Type B pancreatic cell (in vitro differentiated cells): ENCODE measurements around the gene RAD51B. TPM values are rescaled to one million over a fixed set of nuclear protein-coding genes. Genes with fewer than 3 reads are reported as not detected.
"Not testable (repeated sequence)": the region's sequence is repeated elsewhere in the genome, so short reads cannot be mapped to it uniquely, and the experiment has no call there.

Experiments
- DNase-seq: peaks from one replicate; pipeline ENCODE4 v3.0.0; 2021; ENCODE audit warnings: mixed read lengths; ENCODE audit not compliant: unreplicated experiment; ENCODE audit errors: extremely low spot score
- H3K27ac Mint-ChIP-seq: 2 replicates; pipeline ENCODE4 v1.8.0; 2021; ENCODE audit warnings: mild to moderate bottlenecking, mixed read lengths
- H3K27me3 Mint-ChIP-seq: 2 replicates; pipeline ENCODE4 v1.8.0; 2021; ENCODE audit warnings: mixed read lengths
- H3K36me3 Mint-ChIP-seq: 2 replicates; pipeline ENCODE4 v1.8.0; 2021; ENCODE audit warnings: mixed read lengths
- H3K4me1 Mint-ChIP-seq: one replicate; pipeline ENCODE4 v1.8.0; 2021; ENCODE audit warnings: mixed read lengths; ENCODE audit not compliant: unreplicated experiment
- H3K4me3 Mint-ChIP-seq: 2 replicates; pipeline ENCODE4 v1.8.0; 2021; ENCODE audit warnings: mild to moderate bottlenecking, mixed read lengths
- H3K9me3 Mint-ChIP-seq: 2 replicates; pipeline ENCODE4 v1.8.0; 2021; ENCODE audit warnings: mixed read lengths
- CTCF ChIP-seq: fragments of 200-600 bp; sonication (generic); conservative IDR thresholded peaks from 2 replicates; pipeline ENCODE4 v1.5.0; 2021; ENCODE audit warnings: antibody characterized with exemption, mild to moderate bottlenecking
- total RNA-seq: library from RNA; stranded (reverse); gene quantifications from 2 replicates; pipeline ENCODE4 v1.2.1, GENCODE V29; 2021; ENCODE audit warnings: low replicate concordance

Gene RAD51B
- total RNA-seq, 1 donor from 2014 or later, result 27.3 TPM

- H3K27me3 Mint-ChIP-seq, result no peaks in the 10 kb centered on the region
- no peak overlapping the region for H3K4me3 Mint-ChIP-seq
- H3K27ac Mint-ChIP-seq, result peak overlapping the region; percentile 74
- DNase-seq, result no peak
- H3K36me3 Mint-ChIP-seq, result peaks cover 11% of the 10 kb centered on the region
- peaks cover 54% of the 10 kb centered on the region for H3K4me1 Mint-ChIP-seq
- peaks cover 4% of the 10 kb centered on the region for H3K9me3 Mint-ChIP-seq
- no peak for TF ChIP-seq CTCF
Observed at GRCh38 chr14:68043752-68044151, 224.2 kb downstream of the RAD51B start.

DNA sequence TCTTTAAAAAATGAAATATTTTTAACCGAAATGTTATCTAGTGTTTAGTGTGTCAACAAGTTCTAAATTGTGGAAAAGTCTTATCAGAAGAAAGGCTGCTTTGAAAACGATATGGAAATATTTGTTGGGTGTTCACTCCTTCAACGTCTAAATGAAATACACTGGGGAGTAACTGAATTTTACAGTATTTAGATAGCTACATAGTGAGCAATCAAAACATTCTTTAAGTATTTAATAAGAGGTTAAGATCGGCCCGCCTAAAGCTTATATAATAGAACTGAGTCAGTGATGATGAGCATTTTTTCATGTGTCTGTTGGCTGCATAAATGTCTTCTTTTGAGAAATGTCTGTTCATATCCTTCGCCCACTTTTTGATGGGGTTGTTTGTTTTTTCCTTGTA is 228.3 kb downstream of the RAD51B start:
- Mint-ChIP-seq H3K27me3 (no peaks in the 10 kb centered on the region), H3K36me3 (peaks cover 11% of the 10 kb centered on the region), H3K9me3 (no peaks in the 10 kb centered on the region), H3K4me3 (no peak overlapping the region), H3K27ac (no peak overlapping the region), H3K4me1 (peaks cover 25% of the 10 kb centered on the region)
- DNase-seq, result no peak
- TF ChIP-seq CTCF, result no peak

- H3K27ac Mint-ChIP-seq, DNase-seq, H3K4me3 Mint-ChIP-seq, H3K27me3 Mint-ChIP-seq, H3K9me3 Mint-ChIP-seq: not testable (repeated sequence)
- peaks cover 11% of the 10 kb centered on the region for H3K36me3 Mint-ChIP-seq
- H3K4me1 Mint-ChIP-seq, result peaks cover 16% of the 10 kb centered on the region
Observed at GRCh38 chr14:68048815-68049214, 229.2 kb downstream of the RAD51B start.

- Mint-ChIP-seq H3K27me3 (no peaks in the 10 kb centered on the region), H3K36me3 (peaks cover 11% of the 10 kb centered on the region), H3K27ac (no peak overlapping the region), H3K9me3 (peaks cover 6% of the 10 kb centered on the region), H3K4me3 (no peak overlapping the region), H3K4me1 (peaks cover 6% of the 10 kb centered on the region)
- DNase-seq, result no peak
- no peak for TF ChIP-seq CTCF
Observed at GRCh38 chr14:68050177-68050576, 230.6 kb downstream of the RAD51B start.

DNA sequence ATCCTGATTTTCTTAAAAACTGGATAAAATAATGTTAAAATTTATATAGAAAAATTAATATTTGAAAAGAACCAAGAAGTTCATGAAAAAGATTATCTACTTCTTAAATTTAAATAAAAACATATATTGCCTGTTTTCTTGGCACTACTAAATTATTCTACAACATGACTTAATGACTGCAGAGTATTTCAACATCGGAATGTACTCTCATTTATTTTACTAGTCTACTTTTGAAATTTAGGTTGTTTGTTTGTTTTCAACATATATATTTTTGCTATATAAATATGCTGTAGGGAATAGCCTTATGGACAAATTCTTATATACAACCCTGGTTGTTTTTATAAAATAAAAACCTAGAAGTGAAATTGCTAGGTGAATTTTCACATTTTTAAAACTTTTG is 231.6 kb downstream of the RAD51B start:
- no peak for DNase-seq
- Mint-ChIP-seq H3K4me1 (peaks cover 6% of the 10 kb centered on the region), H3K27me3 (no peaks in the 10 kb centered on the region), H3K36me3 (peaks cover 11% of the 10 kb centered on the region), H3K9me3 (peaks cover 6% of the 10 kb centered on the region), H3K4me3 (no peak overlapping the region), H3K27ac (no peak overlapping the region)
- TF ChIP-seq CTCF, result no peak

DNA sequence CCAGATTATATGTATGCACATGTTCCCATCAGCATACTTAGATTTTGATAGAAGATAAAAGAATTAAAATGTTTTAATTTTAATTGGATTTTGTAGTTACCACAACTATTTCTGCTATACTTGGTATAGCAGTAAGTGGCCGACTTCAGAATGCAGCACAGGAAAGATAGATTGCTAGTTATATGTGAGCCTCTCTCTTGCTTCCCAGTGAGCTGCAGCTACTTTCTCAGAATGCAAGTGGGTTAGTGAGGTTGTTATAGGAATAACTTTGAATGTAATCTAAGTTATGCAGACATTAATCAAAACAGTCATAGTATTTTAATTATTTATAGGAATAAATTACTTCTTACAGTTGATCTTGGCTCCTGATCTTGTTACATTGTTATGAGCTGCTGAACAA is 240.6 kb downstream of the RAD51B start:
- Mint-ChIP-seq H3K9me3 (peaks cover 6% of the 10 kb centered on the region), H3K27ac (no peak overlapping the region), H3K27me3 (no peaks in the 10 kb centered on the region), H3K36me3 (peaks cover 12% of the 10 kb centered on the region), H3K4me1 (no peaks in the 10 kb centered on the region), H3K4me3 (no peak overlapping the region)
- TF ChIP-seq CTCF, result no peak
- DNase-seq, result no peak
